DMS153 (cell line): ENCODE results near the gene NEDD4L.

ENCODE experiments used
- DNase-seq: peaks from one replicate; lab custom pipeline; 2025; lab: John Stamatoyannopoulos, UW

Gene NEDD4L

DNA sequence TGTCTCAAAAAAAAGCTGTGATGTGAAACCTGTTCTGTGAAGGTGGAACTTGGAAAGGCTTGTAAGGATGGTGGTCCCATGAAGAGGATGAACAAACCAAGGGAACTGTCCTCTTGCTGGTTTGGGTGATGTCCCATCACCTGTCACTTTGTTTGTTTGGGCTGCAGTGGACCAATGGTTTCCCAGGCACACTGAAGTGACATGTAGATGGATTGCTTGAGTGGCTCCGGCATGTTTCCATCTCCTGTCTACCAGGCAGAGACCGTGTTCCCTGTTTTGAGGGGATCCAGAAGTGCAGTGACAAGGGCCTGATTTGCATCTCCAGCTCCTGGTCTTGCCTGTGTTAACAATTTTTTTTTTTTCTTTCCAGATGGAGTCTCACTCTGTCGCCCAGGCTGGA lies 8.9 kb downstream of the NEDD4L start:
- no peak for DNase-seq

DNA sequence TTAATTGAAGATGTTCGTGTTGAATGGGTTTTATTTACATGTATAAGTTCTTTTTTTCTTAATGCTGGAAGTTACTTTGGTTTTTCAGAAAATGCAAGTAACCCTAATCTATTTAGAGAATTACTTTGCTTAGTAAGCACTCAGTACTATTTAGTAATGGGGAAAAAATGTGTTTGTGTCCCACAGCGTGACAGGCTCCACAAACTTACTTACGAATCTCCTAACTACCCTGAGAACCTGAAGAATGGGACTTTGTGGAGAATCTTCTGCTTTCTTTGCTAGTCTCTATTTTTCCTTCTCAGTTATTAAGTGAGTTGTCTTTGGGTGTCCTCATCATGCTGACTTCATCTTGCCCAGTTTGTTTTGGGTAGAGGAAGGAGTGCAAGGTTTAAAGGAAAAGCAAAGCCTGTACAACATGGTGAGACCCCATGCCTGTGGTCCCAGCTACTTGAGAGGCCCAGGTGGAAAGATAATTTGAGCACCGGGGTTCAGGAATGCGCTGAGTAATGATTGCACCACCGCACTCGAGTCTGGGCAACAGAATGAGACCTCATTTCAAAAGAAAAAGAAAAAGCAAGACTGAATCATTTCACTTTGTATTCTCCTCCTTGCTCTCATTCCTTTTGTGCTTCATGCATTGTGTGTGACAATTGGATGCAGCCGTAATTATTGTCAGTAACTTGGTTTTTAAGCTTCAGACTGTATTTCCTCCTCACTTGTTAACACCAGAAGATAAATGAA lies 10.2 kb downstream of the NEDD4L start:
- DNase-seq, result no peak

DNA sequence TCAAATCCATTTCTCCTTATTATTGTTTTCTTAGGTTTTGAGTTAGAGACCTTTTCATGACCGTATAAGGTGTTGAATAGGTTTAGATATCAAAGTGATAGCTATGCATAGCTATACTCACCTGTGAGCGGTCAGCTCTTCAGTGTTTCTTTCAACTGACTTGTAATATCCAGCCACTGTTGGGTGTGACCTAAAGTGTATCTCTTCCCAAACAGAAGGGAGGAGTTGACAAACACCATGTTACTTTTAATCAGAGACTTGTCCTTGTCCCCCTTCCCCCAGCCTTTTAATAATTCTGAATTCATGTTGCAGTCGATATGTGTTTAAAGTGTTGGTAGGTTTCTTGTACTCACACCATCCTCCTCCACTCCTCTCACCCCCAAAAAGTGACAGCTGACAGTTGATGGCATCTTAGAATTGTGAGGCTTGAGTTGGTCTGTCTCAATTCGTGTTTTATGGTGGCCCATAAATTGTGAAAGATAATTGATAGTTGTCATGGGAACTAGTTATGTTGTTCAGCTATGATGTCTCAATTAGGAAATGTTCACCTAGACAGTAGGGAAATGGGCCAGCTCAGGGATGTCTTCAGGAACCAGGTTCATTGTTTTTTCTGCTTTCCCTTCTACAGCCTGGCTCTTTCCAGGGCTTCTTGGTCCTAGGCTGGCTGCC lies 12.0 kb downstream of the NEDD4L start:
- DNase-seq, result no peak

DNA sequence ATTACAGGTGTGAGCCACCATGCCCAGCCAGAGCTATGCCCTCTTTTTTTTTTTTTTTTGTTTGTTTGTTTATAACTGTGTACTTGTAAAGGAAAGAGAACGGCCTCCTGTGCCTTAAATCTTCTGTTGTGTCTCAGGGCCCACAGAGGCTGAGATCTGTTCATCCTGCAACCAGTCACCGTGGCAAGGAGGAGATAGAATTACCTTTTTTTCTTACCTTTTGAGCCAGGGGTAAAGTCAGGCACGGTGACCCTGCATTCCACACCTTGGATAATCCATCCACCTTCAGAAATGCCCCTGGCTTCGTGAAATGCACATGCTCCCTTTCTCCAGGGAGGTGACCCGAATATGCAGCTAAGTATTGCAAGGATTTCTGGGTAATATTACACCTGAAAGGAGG lies 12.8 kb downstream of the NEDD4L start:
- no peak for DNase-seq

DNA sequence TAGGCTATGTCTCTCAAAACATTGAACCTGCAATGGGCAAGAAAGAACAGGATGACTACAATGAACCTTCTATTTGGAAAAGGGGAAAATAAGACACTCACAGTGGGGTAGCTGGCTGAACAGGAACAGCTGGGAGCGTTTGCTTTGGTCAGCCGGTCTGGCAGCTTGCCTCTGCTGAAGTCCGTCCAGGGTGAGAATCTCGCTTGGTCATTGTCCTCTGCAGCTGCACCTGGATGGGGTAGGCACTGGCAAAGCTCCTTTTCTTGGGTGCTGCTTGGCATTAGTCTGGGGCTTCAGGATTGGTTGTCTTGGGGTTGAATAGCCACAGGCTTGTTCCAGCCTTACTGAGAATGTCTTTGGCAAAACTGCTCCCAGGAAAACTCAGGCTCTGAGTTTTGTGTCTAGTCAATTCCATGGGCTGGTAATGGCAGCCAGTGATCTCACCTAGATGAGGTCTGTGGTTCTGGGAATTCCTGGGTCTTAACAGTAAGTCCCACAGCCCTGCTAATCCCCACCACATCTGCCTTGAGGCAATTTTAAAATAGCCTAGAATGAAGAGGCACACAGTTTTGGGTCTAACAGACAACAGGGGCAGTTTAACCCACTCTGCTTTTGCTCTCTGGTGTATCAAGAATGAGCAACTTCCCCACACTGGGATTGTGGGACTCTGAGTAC lies 13.4 kb downstream of the NEDD4L start:
- DNase-seq, result no peak

DNA sequence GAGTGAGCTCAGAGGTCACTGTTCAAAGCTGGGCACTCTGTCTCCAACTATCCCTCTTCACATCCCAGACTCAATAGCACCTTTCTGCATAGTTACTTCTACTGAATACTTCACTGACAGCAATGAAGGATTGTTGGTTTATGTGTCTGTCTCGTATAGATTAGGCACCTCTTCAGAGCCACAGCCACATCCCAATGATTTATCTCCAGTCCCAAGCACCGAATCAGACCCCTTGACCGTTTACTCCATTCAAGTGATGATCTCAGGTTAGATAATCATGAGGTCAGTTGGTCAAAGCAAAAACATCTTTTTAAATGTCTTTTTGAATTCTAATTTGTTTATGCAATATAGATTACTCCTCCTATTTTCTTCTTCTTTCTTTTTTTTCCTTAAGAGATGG lies 14.7 kb downstream of the NEDD4L start:
- DNase-seq, result no peak

DNA sequence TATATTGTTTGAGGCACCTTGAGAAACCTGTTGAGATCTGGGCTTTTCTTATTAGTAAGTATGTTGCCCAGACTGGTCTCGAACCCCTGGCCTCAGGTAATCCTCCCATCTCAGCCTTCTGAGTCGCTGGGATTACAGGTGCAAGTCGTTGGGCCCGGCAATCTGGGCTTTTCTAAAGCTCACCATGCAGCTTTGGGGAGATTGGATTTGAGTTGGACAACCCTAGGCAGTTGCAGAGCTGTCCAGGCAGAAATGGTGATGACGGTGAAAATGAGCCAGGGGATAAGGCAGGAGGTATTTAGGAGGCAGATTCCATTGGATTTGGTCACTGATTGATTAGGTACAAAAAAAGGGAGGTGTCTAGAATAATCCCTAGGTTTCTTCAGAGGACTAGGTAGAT lies 16.2 kb downstream of the NEDD4L start:
- no peak for DNase-seq

DNA sequence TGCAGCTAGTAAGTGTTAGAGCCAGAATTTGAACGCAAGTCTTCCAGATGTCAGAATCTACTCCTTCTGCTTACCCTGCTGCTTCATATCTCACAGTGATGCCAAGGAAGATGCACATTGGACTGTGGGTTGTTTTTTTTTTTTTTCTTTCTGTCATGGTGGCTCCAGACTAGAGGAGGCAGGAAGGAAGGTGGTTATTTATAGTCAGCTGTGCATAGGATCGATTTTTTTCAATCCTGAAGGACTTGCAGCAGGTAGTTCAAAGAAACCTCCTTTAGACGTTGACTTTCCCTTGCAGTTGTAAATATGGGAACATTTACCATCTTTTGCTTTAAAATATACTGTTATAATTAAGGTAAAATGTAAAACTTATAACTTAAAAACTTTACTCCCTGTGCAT lies 17.3 kb downstream of the NEDD4L start:
- DNase-seq, result no peak

DNA sequence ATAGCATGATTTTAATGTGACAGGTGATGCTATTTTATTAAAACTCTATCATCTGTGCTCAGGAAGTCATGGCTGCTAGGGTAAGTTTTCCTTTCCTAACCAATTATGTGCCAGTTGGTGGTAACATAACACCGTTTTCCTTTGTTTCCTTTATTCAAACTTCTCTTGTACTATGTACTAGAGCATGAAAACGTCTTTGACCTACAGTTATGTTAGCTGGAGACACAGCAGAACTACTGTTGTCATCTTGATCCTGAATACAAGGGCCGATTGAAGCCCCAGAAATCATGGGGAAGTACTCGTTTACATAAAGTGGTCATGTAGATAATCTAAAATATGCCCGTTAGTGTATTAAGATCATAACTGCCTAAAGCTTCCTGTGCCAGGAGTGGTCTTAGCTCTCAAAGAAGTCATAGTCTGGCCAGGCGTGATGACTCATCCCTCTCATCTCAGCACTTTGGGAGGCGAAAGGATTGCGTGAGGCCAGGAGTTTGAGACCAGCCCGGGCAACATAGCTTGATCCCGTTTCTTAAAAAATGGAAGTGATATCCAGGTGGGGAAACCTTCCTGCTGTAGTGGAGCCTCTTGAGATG lies 20.5 kb downstream of the NEDD4L start:
- peak; percentile 24 for DNase-seq

DNA sequence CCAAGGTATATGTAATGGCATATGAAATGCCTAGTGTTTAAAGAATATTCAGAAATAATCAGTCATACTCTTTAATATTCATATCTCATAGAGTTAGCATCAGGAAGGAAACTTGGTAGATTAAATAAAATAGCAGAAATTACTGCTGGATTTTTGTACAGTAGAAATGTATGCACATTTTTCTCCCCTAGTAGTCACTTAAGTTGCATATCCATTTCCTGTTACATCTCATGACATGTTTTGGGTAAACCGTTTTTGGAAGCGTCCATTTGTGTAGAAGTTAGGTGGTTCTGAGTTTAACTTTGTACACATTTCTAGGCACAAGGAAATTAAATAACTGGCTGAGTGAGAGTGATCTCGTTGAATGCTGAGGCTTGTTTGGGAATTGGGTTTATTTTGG lies 21.9 kb downstream of the NEDD4L start:
- no peak for DNase-seq

DNA sequence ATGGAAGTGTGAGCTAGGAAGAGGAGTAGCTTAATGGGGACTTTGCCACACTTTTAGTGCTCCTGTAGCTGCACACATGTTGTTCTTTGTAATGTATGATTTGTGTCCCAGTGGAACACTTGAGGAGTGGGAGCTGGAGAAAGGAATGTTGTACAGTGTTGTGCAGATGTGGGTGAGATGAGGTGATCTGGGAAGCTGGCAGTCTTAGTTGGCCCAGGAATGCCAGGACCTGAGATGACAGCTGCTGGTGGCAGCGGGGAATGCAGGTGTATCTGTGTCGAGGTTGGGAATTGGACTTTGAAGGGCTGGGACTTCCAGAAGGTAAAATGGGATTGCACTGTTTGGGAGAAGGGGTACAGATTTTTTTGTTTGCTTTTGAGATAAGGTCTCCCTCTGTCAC lies 23.6 kb downstream of the NEDD4L start:
- DNase-seq, result no peak

DNA sequence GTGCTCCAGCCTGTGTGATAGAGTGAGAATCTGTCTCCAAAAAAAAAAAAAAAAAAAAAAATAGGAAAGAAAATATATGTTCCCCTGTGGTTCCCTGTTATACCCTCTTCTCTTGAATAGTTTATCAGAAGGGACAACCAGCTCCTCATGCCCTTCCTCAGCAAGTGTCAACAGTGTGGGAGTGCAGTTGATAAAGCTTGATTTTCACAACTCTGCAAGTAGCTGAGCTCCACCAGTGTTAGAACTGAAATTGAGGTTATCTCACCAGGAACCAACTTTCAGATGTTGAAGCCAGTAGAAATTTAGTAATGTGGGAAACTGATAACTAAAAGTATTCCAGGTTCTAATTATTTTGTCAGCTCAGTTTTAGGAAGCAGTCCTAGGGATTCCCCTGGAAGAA lies 25.1 kb downstream of the NEDD4L start:
- DNase-seq, result no peak

DNA sequence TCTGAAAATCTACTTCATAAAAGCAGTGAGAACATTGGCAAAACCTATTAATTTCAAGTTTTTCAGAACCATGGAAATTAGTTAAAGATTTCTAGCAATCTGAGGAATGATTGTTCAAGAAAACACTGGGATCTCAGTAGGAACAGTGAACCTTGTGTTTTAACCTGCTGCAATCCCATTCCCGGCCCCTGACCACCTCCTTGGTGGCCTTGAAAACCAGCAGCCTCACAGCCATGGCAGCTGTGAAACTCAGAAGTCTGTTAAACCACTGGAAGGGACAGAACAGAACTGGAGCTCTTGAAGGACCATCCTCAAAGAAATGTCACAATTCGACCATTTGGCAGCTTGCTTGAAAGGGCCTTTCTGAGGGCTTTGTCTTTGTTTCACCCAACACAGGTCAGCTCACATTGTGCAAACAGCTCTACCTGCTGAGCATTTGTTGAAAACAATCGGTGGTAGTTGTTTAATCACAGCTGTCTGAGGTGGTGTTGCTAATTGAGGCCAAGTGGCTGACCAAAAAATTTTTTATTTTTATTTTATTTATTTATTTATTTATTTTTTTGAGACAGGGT lies 25.8 kb downstream of the NEDD4L start:
- DNase-seq, result no peak

DNA sequence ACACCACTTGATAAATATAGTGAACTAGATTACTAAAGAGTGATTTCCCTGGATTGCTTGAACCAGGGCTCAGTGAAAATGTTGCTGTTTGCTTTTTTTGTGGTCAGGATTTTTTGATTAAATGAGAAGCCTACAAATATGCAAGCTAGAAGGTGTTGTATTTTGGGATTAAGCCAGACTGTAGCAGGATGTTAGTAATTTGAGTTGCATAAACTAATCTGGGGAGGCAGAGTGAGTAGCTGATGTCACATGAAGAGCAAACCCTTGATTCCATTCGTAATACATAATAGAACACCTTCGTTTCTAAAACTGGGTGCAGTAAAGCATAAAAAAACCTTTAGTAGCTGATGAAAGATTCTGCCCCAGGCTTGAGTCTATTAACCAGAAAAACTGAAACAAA lies 32.0 kb downstream of the NEDD4L start:
- DNase-seq, result no peak

DNA sequence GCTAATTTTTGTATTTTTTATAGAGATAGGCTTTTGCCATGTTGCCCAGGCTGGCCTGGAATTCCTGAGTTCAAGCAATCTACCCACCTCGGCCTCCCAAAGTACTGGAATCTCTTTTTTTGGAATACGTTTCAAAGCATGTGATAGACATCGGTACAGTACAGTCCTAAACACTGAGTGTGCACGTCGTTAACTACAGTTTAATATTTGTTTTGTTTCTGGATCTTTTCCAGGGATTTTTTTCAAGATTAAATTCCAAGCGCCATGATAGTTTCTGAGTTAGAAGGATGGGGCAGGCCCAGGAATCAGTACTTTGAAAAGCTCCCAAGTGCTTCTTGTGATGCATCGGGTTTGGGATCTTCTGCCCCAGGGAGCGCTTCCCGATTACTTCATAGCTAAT lies 33.3 kb downstream of the NEDD4L start:
- DNase-seq, result no peak

DNA sequence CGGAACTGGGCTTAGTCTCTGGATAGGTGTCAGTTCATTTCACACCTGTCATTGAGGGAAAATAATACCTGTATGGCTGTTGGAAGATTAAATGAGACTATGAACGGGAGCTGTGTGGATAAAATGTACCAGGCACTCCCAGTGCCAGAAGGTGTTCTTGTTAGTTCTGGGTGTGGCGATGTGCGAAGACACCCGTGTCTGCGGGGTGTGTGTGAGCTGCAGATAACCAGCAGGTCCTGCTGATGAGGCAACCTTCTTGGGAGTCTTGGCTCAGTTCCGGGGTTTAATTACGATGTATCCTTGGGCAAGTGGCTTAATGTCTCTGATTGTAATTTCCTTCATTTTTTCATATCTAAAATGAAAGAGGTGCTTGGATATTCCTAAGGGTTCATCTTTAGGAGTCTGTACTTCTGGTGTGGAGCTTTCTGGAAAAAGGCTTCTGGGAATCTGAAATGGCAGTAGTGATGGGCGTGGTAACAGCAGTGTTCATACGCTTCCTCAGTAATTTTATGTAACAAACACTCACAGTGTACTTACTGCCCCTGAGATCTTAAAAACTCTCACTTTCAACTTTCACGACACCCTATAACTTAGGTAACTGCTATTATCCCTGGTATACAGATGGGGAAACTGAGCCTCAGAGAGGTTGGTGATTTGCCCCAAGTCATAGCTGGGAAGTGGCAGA lies 35.0 kb downstream of the NEDD4L start:
- DNase-seq, result no peak

DNA sequence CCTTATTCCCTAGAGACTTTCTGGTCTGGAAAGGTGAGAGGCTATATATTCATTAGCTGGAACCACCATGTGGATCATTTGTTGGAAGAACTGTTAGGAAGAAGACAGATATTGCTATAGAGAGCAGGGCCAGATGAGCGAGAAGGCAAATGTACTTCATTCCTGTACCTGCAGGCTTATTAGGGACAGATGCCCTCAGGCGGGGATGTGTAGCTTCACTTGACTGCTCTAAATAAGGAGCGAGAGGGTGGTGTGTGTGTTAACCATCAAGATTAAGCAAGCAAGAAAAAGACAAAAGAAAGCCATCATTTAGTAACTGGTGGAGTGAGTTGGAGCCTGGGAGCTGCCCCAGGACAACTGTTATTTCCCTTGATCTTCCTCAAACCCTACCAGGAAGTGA lies 36.4 kb downstream of the NEDD4L start:
- no peak for DNase-seq

DNA sequence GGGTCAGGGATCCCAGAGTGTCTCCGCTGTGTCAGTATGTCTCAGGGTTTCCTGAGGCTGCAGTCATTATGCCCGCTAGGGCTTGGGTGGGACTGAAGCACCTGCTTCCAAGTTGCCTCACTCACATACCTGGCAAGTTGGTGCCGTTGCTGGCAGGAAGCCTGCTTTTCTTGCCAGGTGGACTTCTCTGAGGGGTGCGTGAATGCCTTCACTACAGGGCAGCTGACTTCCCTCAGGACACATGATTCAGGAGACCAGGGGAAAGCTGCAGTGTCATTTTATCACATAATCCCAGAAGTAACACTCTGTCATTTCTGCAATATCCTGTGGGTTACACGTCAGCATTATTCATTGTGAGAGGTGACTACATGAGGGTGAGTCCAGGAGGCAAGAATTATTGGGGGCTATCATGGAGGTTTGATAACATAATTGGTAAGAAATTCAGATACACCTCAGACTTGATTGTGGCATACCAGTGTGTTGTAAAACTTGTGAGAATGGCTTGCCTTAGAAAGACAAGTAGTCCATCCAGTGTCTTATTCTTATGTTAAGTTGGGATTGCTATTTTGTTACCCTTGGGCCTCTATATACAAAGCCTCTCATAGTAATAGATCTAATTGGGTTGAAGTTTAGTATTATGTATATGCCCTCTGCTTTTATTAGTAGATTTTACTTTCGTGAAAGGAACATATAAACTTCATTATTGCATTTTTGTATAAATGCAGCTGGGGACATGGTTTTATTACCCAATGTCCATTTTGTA lies 44.1 kb downstream of the NEDD4L start:
- DNase-seq, result peak; percentile 26

DNA sequence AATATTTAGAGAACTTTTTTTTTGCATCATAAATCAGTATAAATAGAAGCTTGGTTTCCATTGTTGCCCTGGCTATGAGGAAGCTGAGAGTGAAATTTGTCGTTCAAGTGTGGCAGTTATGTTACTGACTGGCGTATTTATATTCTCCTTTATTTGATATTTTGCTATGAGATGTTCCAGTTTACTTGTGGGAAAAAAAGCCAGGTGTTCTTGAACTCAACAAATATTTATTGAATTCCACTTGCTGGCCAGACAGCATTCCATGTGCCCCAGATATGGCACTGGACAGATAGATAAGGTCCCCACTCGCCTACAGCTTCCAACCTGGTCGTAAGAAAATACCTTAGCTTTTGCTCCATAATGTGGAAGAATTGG lies 44.7 kb downstream of the NEDD4L start:
- DNase-seq, result peak; percentile 76

DNA sequence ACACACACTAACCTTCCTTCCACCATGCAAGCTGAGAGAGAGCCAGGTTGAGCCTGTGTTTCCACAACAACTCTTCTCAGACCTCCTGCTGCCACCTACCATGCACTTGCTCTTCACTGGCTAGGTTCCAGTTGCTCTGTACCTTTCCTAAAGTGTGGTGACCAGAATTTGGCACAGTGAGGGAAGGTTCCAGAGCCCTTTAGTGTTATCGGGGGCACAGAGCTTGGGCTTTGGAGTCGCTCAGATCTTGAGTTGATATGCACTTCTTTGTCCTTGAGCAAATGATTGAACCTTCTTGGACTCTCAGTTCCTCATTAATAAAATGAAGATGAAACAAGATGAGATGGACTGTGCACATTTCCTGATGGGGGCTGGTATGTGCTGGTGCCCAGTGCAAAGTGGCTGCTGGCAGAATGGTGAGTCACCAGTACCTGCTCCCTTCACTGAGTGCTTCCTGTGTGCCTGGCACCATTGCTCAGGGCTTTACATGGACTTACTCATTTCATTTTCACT lies 47.1 kb downstream of the NEDD4L start:
- peak; percentile 19 for DNase-seq

DNA sequence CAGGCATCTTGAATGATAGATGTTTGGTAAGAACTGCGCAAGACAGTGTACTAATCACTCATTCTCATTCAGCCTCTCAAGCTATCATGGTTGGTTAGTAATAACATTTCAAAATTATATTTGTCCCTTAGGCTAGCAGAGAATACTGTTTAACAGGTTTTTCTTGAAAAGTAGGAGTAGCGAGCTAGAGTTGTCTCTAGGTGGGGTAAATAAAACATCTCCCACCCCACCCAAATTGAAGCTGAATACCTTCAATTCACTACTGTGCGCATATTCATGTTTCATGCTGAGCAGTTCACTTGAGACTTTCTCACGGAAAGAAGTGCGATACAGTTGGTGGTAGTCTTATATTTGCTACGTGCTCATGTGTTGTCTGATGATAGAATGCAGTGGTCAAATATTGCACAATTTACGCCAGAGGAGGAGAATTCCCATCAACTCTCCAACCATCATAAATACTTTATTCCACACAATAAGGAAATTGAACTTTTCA lies 49.3 kb downstream of the NEDD4L start:
- no peak for DNase-seq
